Fibroblast of mammary gland (primary cell): Measurements from ENCODE around the gene SST.

Experiments used
- DNase-seq: peaks from one replicate; pipeline ENCODE4 v3.0.0-alpha.2; 2010; ENCODE audit warnings: low read depth
- H3K4me3 ChIP-seq: 2 replicates; pipeline ENCODE4 v1.5.1; 2011; ENCODE audit warnings: low read depth, mild to moderate bottlenecking, low read length, moderate library complexity; ENCODE audit not compliant: control insufficient read depth
- TF ChIP-seq, protein P1 (sequence below): conservative IDR thresholded peaks from 2 replicates; pipeline ENCODE4 v1.5.1; 2011; ENCODE audit warnings: low read depth, low read length, inconsistent platforms; ENCODE audit not compliant: control insufficient read depth, insufficient read depth

The SST gene

DNA sequence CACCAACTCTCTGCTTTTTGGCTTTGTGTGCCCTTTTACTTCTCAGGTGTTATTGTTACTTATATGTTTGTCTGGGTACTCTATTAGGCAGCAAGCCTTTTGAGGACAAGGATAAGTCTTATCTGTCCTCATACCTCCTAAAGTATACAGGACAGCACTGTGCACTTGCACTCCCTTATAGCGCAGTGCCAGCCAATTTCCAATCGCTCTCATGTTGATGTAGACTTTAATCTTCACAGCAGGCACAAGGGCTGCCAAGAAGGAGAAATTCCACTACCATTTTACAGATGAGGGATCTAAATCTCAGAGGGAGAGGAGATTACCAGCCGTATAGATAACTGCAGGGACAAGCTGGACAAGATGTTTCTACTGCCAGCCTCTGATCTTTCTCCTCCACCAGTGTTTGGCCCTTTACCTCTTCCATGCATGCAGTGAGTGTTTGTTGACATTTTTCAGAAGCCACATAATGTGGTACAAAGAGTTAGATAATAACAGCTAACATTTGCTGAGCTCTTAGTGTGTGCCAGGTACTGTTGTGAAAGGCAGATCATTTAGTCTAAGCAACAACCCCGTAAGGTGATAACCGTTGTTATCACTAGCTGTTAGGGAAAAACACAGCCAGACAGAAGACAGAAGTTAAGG is 30.1 kb downstream of the SST start:
- TF ChIP-seq, protein P1, sequence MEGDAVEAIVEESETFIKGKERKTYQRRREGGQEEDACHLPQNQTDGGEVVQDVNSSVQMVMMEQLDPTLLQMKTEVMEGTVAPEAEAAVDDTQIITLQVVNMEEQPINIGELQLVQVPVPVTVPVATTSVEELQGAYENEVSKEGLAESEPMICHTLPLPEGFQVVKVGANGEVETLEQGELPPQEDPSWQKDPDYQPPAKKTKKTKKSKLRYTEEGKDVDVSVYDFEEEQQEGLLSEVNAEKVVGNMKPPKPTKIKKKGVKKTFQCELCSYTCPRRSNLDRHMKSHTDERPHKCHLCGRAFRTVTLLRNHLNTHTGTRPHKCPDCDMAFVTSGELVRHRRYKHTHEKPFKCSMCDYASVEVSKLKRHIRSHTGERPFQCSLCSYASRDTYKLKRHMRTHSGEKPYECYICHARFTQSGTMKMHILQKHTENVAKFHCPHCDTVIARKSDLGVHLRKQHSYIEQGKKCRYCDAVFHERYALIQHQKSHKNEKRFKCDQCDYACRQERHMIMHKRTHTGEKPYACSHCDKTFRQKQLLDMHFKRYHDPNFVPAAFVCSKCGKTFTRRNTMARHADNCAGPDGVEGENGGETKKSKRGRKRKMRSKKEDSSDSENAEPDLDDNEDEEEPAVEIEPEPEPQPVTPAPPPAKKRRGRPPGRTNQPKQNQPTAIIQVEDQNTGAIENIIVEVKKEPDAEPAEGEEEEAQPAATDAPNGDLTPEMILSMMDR, result no peak
- no peak overlapping the region for H3K4me3 ChIP-seq
- DNase-seq, result no peak

DNA sequence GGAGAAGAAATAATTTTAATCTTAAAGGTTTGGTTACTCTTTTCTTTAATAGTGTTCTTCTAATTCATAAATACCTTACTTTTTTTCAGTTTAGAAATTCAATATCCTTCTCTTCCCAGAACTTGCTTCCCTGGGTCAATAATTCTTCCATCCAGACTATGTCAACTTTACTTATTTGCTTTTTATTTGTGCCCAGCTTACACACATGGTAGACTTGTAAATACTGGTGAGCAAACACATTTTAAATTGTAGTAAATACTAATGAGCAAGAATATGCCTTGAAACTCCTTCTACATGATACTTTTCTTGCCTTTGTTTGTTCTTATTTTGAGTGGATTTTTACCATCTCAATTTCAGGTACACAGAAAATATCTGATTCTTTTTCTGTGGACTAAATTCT is 33.7 kb downstream of the SST start:
- TF ChIP-seq, protein P1, result no peak
- no peak for DNase-seq
- no peak overlapping the region for H3K4me3 ChIP-seq

DNA sequence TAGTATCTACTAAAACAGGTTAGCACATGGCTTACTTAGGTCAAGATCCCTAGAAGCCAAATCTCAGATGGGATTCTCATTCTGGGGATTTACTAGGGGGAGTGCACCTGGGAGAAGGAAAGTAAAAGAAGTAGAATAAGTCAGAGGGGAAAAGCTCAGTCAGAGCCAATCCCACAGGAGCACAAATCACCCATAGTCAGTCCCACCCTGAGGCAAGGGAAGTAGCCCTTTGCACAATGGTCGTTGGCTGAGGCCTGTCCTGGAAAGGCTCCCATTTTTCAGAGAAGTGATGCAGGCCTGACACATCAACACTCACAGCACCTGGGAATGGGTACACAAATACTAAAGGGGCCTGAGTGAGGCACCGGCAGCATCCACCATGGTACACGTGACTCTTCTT is 39.8 kb downstream of the SST start:
- no peak overlapping the region for H3K4me3 ChIP-seq
- TF ChIP-seq, protein P1, result no peak
- peak; percentile 13 for DNase-seq

DNA sequence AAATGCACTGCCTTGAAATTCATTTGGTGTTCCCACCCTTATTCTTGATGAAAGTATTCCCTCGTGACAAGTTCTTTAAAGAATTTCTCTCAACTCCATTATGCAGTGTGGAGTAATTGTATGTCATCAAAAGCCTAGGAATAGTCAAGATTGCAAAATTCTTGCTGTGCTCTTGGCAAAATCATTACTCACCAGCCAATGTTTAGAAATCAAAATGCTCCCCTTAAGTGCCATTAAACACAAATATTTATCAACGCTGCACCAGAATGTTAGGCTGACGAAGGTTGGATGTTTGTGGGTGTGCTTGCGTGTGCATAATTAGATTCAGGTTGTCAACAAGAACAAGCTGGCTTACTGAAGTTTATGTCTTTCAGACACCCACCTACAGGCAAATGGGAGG is 40.5 kb downstream of the SST start:
- DNase-seq, result peak; percentile 76
- TF ChIP-seq, protein P1, result no peak
- no peak overlapping the region for H3K4me3 ChIP-seq

DNA sequence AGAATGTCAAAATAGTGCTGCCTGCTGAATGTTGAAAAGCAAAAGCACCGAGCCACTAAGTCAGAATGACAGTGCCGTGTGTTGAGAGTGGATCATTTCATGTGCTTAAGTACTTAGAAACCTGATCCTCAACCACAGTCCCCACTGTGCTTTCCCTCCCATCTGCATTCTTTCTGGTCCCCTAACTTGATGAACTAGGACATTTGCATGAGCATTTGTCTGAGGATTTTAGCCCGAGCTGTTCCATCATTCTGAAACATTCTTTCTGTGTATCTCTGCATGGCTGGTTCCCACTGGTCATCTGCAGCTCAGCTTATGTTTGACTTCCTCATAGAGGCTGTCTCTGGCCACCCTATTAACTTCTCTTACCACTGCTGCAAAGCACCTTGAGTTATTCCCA is 42.0 kb downstream of the SST start:
- TF ChIP-seq, protein P1, result no peak
- H3K4me3 ChIP-seq, result no peak overlapping the region
- no peak for DNase-seq

DNA sequence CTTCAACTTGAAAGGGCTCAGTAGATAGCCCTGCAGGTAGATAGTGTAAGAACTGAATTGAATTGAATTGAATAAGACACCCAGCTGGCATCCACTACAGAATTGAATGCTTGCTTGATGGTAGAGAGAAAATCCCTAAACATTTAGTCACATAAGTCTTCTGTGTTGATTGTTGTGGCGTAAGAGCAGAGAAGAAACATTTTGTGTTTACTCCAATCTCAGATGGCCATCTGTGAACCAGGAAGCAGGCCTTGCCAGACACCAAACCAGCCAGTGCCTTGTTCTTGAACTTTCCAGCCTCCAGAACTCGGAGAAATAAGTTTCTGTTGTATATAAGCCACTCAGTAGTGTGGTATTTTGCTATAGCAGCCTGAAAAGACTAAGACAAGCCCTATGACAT is 43.6 kb downstream of the SST start:
- DNase-seq, result no peak
- H3K4me3 ChIP-seq, result no peak overlapping the region
- TF ChIP-seq, protein P1, result no peak

DNA sequence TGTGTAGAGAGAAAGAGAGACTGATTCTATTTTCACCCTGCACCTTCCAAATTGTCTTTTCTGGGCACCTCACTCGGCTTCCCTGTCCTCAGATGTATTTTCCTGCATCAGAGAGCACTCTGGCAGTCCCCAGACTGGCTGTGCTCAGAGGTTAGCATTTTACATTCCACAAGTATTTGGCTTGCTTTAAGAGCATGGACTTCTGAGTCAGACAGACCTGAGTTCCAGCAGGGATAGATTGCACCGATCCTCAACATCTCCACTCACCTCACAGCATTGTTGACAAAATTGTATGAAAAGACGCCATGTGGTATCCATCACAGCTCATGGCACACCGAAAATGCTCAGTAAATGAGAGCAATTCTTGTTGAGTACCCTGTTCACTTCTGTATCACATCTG is 45.6 kb downstream of the SST start:
- TF ChIP-seq, protein P1, result no peak
- H3K4me3 ChIP-seq, result no peak overlapping the region
- DNase-seq, result no peak
